HG03521 (cell line): ENCODE results near the gene LENG1.

Source experiments
- ATAC-seq: cut with Tn5 transposase; IDR thresholded peaks from one replicate; pipeline ENCODE4 v1.9.1; 2021; ENCODE audit warnings: mild to moderate bottlenecking, moderate library complexity; ENCODE audit not compliant: unreplicated experiment

The LENG1 gene

GRCh38 chr19:54114340-54115108 lies 45.0 kb downstream of the LENG1 start:
- no peak for ATAC-seq

- no peak for ATAC-seq
Measured at GRCh38 chr19:54109651-54110050, 49.9 kb downstream of the LENG1 start.

DNA sequence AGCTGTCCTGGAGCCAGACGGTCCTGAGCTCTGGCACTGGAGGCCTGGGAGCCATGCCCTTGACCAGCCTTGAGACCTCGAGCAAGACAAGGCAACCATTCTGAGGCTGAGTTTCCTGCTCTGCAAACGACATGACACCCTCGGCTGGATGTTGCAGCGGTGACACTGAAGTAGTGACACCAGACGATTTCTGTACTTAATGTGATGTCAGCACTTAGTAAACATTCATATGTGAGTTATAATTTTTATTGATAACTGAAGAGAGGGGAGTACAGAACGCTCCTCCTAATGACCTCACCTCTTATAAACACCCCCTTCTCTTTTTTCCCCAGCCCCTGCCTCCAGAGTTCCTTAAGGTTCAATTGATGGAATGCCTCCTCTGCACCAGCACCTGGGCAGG lies 51.0 kb downstream of the LENG1 start:
- ATAC-seq = no peak

- no peak for ATAC-seq
Measured at GRCh38 chr19:54107876-54108490, 51.5 kb downstream of the LENG1 start.

- ATAC-seq = no peak
Measured at GRCh38 chr19:54106716-54107115, 52.8 kb downstream of the LENG1 start.

- no peak for ATAC-seq
Measured at GRCh38 chr19:54105796-54106195, 53.7 kb downstream of the LENG1 start.
